Psoas muscle (tissue), 8 donors: ENCODE measurements around the gene IL17REL. TPM values are rescaled to one million over a fixed set of nuclear protein-coding genes. Genes with fewer than 3 reads are reported as not detected.

Experiments
- ATAC-seq, 4 donors: fragments of 200-7000 bp; cut with Tn5 transposase; one replicate each; pipeline ENCODE4 v1.9.1; 2020; ENCODE audit warnings: moderate library complexity in 3 of 4, mild to moderate bottlenecking in 2 of 4
- DNase-seq, 2 donors: peaks; one replicate each; pipeline ENCODE4 v3.0.0-alpha.2; 2020
- H3K27ac ChIP-seq: fragments of 200-600 bp; one replicate; pipeline ENCODE4 v1.8.0; 2022
- H3K27me3 ChIP-seq, 3 donors: fragments of 200-600 bp in 1 of 3; one replicate each; pipeline versions ENCODE4 v1.6.1 to v1.8.0; 2013 to 2022; ENCODE audit warnings: low read length in 2 of 3, mild to moderate bottlenecking in 2 of 3, moderate library complexity in 1 of 3; ENCODE audit not compliant: insufficient read depth in 3 of 3
- H3K36me3 ChIP-seq, 2 donors: fragments of 200-600 bp in 1 of 2; one replicate each; pipeline versions ENCODE4 v1.6.1 to v1.8.0; 2013 to 2022; ENCODE audit warnings: low read depth in 1 of 2, mild to moderate bottlenecking in 1 of 2, moderate library complexity in 1 of 2; ENCODE audit not compliant: insufficient read depth in 1 of 2
- H3K4me1 ChIP-seq: fragments of 200-600 bp; one replicate; pipeline ENCODE4 v1.8.0; 2022
- H3K4me3 ChIP-seq: fragments of 200-600 bp; one replicate; pipeline ENCODE4 v1.8.0; 2022; ENCODE audit warnings: mild to moderate bottlenecking
- H3K9me3 ChIP-seq: fragments of 200-600 bp; one replicate; pipeline ENCODE4 v1.8.0; 2022
- WGBS, 3 donors: extraction: QIAGEN DNeasy Blood & Tissue Kit; methylation state at CpG; one replicate each; pipeline versions ENCODE4 v1.1.6 to v1.1.7; 2013; 5-methylcytosine and 5-hydroxymethylcytosine counted together
- intact Hi-C, 2 donors: fragments of 100-400 bp; cut with DNase I; formaldehyde crosslinking; loops; one replicate each; pipeline versions ENCODE4 v1.11.0 to v1.14.2; 2022
- polyA plus RNA-seq, 3 donors: library from polyadenylated mRNA; stranded (reverse); fragments of 200-250 nt; gene quantifications; one replicate each; pipeline ENCODE4 v1.2.3, GENCODE V29; 2013
- total RNA-seq, 4 donors: library from RNA; stranded (reverse); fragmentation: NEBNext Ultra II Directional in 2 of 4; extraction: Animal tissue kit (Norgen Biotek cat#: 25700) in 2 of 4; gene quantifications; one replicate each; pipeline versions ENCODE4 v1.2.1 to v1.2.4, GENCODE V29; 2021 to 2023
- TF ChIP-seq, protein P1 (sequence below): fragments of 200-600 bp; IDR thresholded peaks from one replicate; pipeline ENCODE4 v1.8.0; 2022; ENCODE audit warnings: antibody characterized with exemption
- donor health status: healthy with polysubstance abuse.
- donor health status: DM: no; HTN: no; CAD: no; lungs with moderate emphysema.
- donor health status: Bipolar disorder and iron deficiency.
- donor health status: healthy.
- donor health status: DM: yes; HTN: yes; CAD: no.
- donor health status: DM: no; HTN: no; CAD: no.
- donor health status: DM: no; HTN: no; CAD: no.
- donor health status: DM: yes; HTN: yes; CAD: no.

Gene IL17REL
- total and polyA plus RNA-seq, 7 donors: not detected

DNA sequence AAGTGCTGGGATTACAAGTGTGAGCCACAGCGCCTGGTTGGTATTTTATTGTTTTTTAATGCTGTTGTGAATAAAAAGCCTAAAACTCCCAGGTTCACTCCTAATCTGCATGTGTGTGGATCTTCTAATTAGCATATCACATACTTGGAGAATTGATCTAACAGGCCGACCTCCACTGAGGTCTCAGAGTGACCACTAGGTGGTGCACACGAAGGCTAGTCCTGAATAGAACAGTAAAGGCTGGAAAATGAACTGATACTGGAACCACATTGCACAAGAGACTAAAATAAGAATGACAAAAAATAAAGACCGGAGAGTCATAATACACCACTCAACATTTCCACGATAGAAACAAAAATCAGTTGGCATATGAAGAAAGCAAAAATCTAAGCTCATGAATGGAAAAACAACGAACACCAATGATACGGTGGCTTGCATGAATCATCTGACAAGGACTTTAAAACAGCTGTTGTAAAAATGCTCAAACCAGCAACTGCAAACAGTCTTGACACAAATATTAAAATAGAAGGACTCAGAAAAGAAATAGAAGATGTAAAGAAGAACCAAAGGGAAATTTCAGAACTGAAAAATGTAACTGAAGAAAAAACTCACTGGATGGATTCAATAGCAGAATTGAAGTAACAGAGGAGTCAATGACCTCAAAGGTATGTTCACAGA is 32.8 kb downstream of the IL17REL start:
- H3K36me3 ChIP-seq: no peaks in the 10 kb centered on the region
- intact Hi-C loops: no loop called here
- DNase-seq (peak in 1 of 2 donors; percentile 47), ATAC-seq (peak in 1 of 4 donors; percentile 46)
- H3K27me3 ChIP-seq: peaks cover 0 to 22% (median 2%) of the 10 kb centered on the region in 3 donors
- no peak overlapping the region for H3K27ac ChIP-seq
- TF ChIP-seq, protein P1, sequence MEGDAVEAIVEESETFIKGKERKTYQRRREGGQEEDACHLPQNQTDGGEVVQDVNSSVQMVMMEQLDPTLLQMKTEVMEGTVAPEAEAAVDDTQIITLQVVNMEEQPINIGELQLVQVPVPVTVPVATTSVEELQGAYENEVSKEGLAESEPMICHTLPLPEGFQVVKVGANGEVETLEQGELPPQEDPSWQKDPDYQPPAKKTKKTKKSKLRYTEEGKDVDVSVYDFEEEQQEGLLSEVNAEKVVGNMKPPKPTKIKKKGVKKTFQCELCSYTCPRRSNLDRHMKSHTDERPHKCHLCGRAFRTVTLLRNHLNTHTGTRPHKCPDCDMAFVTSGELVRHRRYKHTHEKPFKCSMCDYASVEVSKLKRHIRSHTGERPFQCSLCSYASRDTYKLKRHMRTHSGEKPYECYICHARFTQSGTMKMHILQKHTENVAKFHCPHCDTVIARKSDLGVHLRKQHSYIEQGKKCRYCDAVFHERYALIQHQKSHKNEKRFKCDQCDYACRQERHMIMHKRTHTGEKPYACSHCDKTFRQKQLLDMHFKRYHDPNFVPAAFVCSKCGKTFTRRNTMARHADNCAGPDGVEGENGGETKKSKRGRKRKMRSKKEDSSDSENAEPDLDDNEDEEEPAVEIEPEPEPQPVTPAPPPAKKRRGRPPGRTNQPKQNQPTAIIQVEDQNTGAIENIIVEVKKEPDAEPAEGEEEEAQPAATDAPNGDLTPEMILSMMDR: peak; percentile 43
- H3K4me1 ChIP-seq: no peaks in the 10 kb centered on the region
- no peak overlapping the region for H3K4me3 ChIP-seq
- no peaks in the 10 kb centered on the region for H3K9me3 ChIP-seq
- 31 to 39% (median 33%) methylated on average over 7 of the region's 7 CpGs for WGBS, 3 donors

DNA sequence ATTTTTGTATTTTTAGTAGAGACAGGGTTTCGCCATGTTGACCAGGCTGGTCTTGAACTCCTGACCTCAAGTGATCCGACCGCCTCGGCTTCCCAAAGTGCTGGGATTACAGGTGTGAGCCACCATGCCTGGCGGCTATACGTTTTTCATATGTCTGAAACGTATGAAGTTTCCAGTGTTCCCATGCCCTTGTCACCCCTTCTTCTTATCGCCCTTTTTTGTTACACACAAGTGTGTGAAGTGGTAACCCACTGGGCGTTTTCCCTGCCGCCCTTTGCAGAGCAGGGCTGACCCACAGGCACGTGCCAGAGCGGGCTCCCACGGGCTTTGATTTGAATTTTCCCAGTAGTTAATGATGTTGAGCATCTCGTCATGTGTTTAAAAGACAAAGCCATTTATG is 35.0 kb downstream of the IL17REL start:
- intact Hi-C loops: no loop called here
- DNase-seq: no peak
- Histone ChIP-seq H3K27me3 (peaks cover 0 to 2% (median 0%) of the 10 kb centered on the region in 3 donors), H3K4me1 (no peaks in the 10 kb centered on the region), H3K36me3 (no peaks in the 10 kb centered on the region), H3K4me3 (no peak overlapping the region), H3K9me3 (no peaks in the 10 kb centered on the region), H3K27ac (no peak overlapping the region)
- 71 to 80% (median 77%) methylated on average over 13 to 14 of the region's 14 CpGs for WGBS, 3 donors
- TF ChIP-seq, protein P1: no peak
- ATAC-seq: no peak

DNA sequence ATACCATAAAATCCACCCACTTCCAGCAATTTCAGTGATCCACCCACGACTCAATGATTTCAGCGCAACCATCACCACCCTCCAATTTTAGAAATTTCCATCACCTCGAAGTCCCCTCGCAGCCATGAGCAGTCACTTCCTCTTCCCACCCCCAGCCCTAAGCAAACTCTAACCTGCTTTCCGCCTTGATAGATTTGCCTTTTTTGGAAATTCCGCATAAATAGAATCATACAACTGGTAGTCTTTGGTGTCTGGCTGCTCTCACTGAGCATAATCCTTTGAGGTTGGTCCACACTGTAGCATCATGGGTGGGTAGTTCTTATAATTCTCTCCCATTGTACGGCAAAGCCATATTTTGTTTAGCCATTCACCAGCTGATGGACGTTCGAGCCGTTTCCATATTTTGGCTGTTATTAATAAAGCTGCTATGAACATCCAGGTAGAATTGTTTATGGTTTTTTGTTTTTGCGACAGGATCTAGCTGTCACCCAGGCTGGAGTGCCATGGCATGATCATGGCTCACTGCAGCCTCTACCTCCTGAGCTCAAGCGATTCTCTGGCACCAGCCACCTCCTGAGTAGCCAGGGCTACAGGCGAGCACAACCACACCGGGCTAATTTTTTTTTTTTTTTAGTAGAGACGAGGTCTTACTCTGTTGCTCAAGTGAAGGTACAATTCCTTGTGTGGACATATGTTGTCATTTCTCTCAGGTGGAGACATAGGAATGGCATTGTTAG is 36.0 kb downstream of the IL17REL start:
- peak overlapping the region; percentile 36 for H3K27ac ChIP-seq
- WGBS, 3 donors: 44 to 52% (median 46%) methylated on average over 15 of the region's 15 CpGs
- TF ChIP-seq, protein P1: no peak
- H3K36me3 ChIP-seq: no peaks in the 10 kb centered on the region
- no peaks in the 10 kb centered on the region for H3K27me3 ChIP-seq
- H3K4me1 ChIP-seq: peaks cover 1% of the 10 kb centered on the region
- intact Hi-C loops: no loop called here
- ATAC-seq (peak in 3 of 4 donors; percentile 17 to 41 (median 23)), DNase-seq (no peak)
- no peak overlapping the region for H3K4me3 ChIP-seq
- H3K9me3 ChIP-seq: no peaks in the 10 kb centered on the region

DNA sequence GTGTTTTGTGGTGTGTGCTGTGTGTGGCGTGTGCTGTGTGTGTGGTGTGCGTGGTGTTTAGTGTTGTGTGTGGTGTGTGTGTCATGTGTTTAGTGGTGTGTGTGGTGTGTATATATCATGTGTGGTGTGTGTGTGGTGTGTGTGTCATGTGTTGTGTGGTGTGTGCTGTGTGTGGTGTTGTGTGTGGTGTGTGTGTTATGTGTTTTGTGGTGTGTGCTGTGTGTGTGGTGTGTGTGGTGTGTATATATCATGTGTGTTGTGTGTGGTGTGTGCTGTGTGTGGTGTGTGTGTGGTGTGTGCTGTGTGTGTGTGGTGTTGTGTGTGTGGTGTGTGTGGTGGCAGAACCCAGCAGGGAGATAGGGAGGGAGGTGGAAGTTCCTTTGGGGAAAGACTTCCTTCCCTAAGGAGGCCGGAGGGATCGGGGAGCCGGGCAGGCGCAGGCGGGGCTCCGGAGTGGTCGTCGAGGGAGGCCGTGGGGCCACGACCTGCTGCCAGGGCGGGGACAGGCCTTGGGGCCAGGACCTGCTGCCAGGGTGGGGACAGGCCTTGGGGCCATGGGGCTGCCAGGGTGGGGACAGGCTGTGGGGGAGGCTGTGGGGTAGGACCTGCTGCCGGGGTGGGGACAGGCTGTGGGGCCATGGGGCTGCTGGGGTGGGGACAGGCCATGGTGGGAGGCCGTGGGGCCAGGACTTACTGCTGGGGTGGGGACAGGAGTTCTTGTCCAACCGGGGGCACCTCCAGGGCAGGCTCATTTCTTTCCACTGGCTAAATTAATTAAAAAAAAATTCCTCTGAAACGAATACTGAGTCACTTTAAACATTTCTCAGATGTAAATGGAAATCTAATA is 36.8 kb downstream of the IL17REL start:
- H3K27me3 ChIP-seq: no peaks in the 10 kb centered on the region
- no peaks in the 10 kb centered on the region for H3K36me3 ChIP-seq
- TF ChIP-seq, protein P1: no peak
- H3K9me3 ChIP-seq: no peaks in the 10 kb centered on the region
- DNase-seq (peak; percentile 18 to 58), ATAC-seq (no peak)
- no peak overlapping the region for H3K4me3 ChIP-seq
- peaks cover 3% of the 10 kb centered on the region for H3K4me1 ChIP-seq
- 35 to 43% (median 40%) methylated on average over 17 of the region's 17 CpGs for WGBS, 3 donors
- intact Hi-C loops: no loop called here
- peak overlapping the region; percentile 36 for H3K27ac ChIP-seq
